Stomach smooth muscle (tissue), 2 donors: ENCODE data around the gene PPIL3.

Experiments
- H3K27ac ChIP-seq: one replicate; pipeline ENCODE4 v1.7.0; 2013; ENCODE audit warnings: mild to moderate bottlenecking, low read length, inconsistent platforms
- H3K27me3 ChIP-seq, 2 donors: one replicate each; pipeline ENCODE4 v1.7.0; 2013; ENCODE audit warnings: low read length in 2 of 2; ENCODE audit not compliant: insufficient read depth in 2 of 2, control insufficient read depth in 1 of 2
- H3K36me3 ChIP-seq, 2 donors: one replicate each; pipeline ENCODE4 v1.7.0; 2013; ENCODE audit warnings: low read length in 2 of 2; ENCODE audit not compliant: control insufficient read depth in 2 of 2, insufficient read depth in 2 of 2
- H3K4me1 ChIP-seq: one replicate; pipeline ENCODE4 v1.7.0; 2013; ENCODE audit warnings: low read length; ENCODE audit not compliant: control insufficient read depth, insufficient read depth
- H3K4me3 ChIP-seq, 2 donors: one replicate each; pipeline ENCODE4 v1.7.0; 2013; ENCODE audit warnings: low read length in 2 of 2
- H3K9ac ChIP-seq, 2 donors: one replicate each; pipeline ENCODE4 v1.7.0; 2013; ENCODE audit warnings: low read length in 2 of 2, mild to moderate bottlenecking in 1 of 2
- H3K9me3 ChIP-seq, 2 donors: one replicate each; pipeline ENCODE4 v1.7.0; 2013; ENCODE audit warnings: low read length in 2 of 2; ENCODE audit not compliant: control insufficient read depth in 2 of 2
- donor health status: healthy.
- donor health status: Pancreatic carcinoma.

Gene PPIL3

GRCh38 chr2:200843993-200844948 lies 44.6 kb downstream of the PPIL3 start:
- Histone ChIP-seq H3K4me3 (no peak overlapping the region), H3K9ac (no peak overlapping the region), H3K9me3 (no peaks in the 10 kb centered on the region), H3K27me3 (no peaks in the 10 kb centered on the region), H3K27ac (no peak overlapping the region), H3K4me1 (no peaks in the 10 kb centered on the region), H3K36me3 (no peaks in the 10 kb centered on the region)

GRCh38 chr2:200839513-200839912 lies 49.4 kb downstream of the PPIL3 start:
- Histone ChIP-seq H3K4me3 (no peak overlapping the region), H3K4me1 (no peaks in the 10 kb centered on the region), H3K27ac (no peak overlapping the region), H3K27me3 (no peaks in the 10 kb centered on the region), H3K36me3 (no peaks in the 10 kb centered on the region), H3K9me3 (no peaks in the 10 kb centered on the region), H3K9ac (no peak overlapping the region)

GRCh38 chr2:200834701-200835100 lies 54.2 kb downstream of the PPIL3 start:
- no peaks in the 10 kb centered on the region for H3K4me1 ChIP-seq
- no peak overlapping the region for H3K9ac ChIP-seq
- H3K27me3 ChIP-seq = no peaks in the 10 kb centered on the region
- no peak overlapping the region for H3K27ac ChIP-seq
- no peaks in the 10 kb centered on the region for H3K9me3 ChIP-seq
- H3K36me3 ChIP-seq = no peaks in the 10 kb centered on the region
- H3K4me3 ChIP-seq = no peak overlapping the region

- no peaks in the 10 kb centered on the region for H3K4me1 ChIP-seq
- H3K27ac ChIP-seq = no peak overlapping the region
- no peaks in the 10 kb centered on the region for H3K27me3 ChIP-seq
- no peaks in the 10 kb centered on the region for H3K9me3 ChIP-seq
- H3K36me3 ChIP-seq = no peaks in the 10 kb centered on the region
- H3K9ac ChIP-seq = no peak overlapping the region
- no peak overlapping the region for H3K4me3 ChIP-seq
These were observed 59.6 kb downstream of the PPIL3 start for GRCh38 chr2:200829258-200829655.

- Histone ChIP-seq H3K36me3 (no peaks in the 10 kb centered on the region), H3K4me3 (no peak overlapping the region), H3K27ac (no peak overlapping the region), H3K9ac (no peak overlapping the region), H3K27me3 (no peaks in the 10 kb centered on the region), H3K9me3 (no peaks in the 10 kb centered on the region), H3K4me1 (no peaks in the 10 kb centered on the region)
These were observed 60.2 kb downstream of the PPIL3 start for GRCh38 chr2:200828572-200829257.

- no peaks in the 10 kb centered on the region for H3K4me1 ChIP-seq
- H3K4me3 ChIP-seq = no peak overlapping the region
- no peak overlapping the region for H3K27ac ChIP-seq
- no peaks in the 10 kb centered on the region for H3K9me3 ChIP-seq
- H3K9ac ChIP-seq = no peak overlapping the region
- H3K27me3 ChIP-seq = no peaks in the 10 kb centered on the region
- H3K36me3 ChIP-seq = no peaks in the 10 kb centered on the region
These were observed 60.8 kb downstream of the PPIL3 start for GRCh38 chr2:200828104-200828503.

- Histone ChIP-seq H3K9me3 (no peaks in the 10 kb centered on the region), H3K4me3 (no peak overlapping the region), H3K9ac (no peak overlapping the region), H3K27me3 (no peaks in the 10 kb centered on the region), H3K4me1 (no peaks in the 10 kb centered on the region), H3K27ac (no peak overlapping the region), H3K36me3 (peaks cover 31 to 41% of the 10 kb centered on the region in 2 donors)
These were observed 67.1 kb downstream of the PPIL3 start for GRCh38 chr2:200821686-200822245.
